ENCODE results near the gene HDDC3. TPM values are rescaled to one million over a fixed set of nuclear protein-coding genes. Genes with fewer than 3 reads are reported as not detected.

HDDC3 gene
- total and polyA plus RNA-seq, 9 of the 15 experiments (the other 6 are each of a cell fraction or from before 2014, with no cell fraction given) = 14.9 to 55.8 (median 36.9) TPM

DNA sequence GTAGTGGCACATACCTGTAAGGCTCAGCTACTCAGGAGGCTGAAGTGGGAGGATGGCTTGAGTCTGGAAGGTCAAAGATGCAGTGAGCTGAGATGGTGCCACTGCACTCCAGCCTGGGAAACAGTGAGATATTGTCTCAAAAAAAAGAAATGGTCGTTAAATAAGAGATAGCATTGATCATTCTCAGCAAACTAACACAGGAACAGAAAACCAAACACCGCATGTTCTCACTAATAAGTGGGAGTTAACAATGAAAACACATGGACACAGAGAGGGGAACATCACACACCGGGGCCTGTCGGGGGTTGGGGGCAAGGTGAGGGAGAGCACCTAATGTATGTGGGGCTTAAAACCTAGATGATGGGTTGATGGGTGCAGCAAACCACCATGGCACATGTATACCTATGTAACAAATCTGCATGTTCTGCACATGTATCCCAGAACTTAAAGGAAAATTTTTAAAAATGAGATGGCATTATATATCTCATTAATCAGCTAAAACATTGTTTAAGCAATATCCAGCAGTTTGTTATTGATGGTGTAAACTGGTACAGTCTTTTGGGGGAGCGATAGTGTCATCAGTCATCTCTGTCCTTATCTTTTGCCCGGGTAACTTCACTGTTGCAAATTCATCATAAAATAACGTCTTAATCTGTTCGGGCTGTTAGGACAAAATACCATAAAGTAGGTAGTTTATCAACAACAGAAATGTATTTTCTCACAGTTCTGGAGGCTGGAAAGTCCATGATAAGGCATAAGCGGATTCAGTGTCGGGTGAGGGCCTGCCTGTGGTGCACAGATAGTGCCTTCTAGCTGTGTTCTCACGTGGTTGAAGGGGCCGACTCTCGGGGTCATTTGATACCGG lies 30.9 kb downstream of the HDDC3 start (continued):
- TF ChIP-seq, protein P1, sequence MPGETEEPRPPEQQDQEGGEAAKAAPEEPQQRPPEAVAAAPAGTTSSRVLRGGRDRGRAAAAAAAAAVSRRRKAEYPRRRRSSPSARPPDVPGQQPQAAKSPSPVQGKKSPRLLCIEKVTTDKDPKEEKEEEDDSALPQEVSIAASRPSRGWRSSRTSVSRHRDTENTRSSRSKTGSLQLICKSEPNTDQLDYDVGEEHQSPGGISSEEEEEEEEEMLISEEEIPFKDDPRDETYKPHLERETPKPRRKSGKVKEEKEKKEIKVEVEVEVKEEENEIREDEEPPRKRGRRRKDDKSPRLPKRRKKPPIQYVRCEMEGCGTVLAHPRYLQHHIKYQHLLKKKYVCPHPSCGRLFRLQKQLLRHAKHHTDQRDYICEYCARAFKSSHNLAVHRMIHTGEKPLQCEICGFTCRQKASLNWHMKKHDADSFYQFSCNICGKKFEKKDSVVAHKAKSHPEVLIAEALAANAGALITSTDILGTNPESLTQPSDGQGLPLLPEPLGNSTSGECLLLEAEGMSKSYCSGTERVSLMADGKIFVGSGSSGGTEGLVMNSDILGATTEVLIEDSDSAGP (CRISPR knock-in tag; IDR thresholded peaks at IDR 0.05) = no peak
- TF ChIP-seq CBFA2T2 (conservative IDR thresholded peaks at IDR 0.05) (peak; percentile 100), TSC22D4 (tag; IDR thresholded peaks at IDR 0.05) (no peak), TAL1 (IDR thresholded peaks at IDR 0.05) (peak; percentile 100), ZNF586 (CRISPR knock-in tag; conservative IDR thresholded peaks at IDR 0.05) (no peak), ARHGAP35 (IDR thresholded peaks at IDR 0.05; ENCODE audit: partially characterized antibody) (no peak), RAD21 (CRISPR knock-in tag; conservative IDR thresholded peaks at IDR 0.05 in 1 of 2, IDR thresholded peaks at IDR 0.05 in 1 of 2) (no peak), ARNT (IDR thresholded peaks at IDR 0.05) (peak; percentile 98 to 99), BCL6 (CRISPR knock-in tag; IDR thresholded peaks at IDR 0.05) (peak; percentile 50; the same call in 1 of the 2 replicates), HDAC8 (tag; IDR thresholded peaks at IDR 0.05) (no peak), SRSF9 (IDR thresholded peaks at IDR 0.05; ENCODE audit: borderline replicate concordance, low read depth, low read length) (no peak), ZBTB7A (IDR thresholded peaks at IDR 0.05; ENCODE audit: borderline replicate concordance, control insufficient read depth, low read depth, low read length) (no peak), ZNF134 (CRISPR knock-in tag; conservative IDR thresholded peaks at IDR 0.05) (peak; percentile 69), PPARD (CRISPR knock-in tag; IDR thresholded peaks at IDR 0.05) (no peak), KAT7 (CRISPR knock-in tag; IDR thresholded peaks at IDR 0.05; ENCODE audit: borderline replicate concordance) (no peak; the same call in 1 of the 2 replicates), U2AF1 (optimal IDR thresholded peaks at IDR 0.05; ENCODE audit: low read depth, low read length) (no peak), NONO (IDR thresholded peaks at IDR 0.05; ENCODE audit: low read depth in 2 of 2, low read length in 1 of 2) (peak in 1 of 2 experiments; percentile 88; a peak in 2 of 4 replicates)
- TF ChIP-seq, protein P2, sequence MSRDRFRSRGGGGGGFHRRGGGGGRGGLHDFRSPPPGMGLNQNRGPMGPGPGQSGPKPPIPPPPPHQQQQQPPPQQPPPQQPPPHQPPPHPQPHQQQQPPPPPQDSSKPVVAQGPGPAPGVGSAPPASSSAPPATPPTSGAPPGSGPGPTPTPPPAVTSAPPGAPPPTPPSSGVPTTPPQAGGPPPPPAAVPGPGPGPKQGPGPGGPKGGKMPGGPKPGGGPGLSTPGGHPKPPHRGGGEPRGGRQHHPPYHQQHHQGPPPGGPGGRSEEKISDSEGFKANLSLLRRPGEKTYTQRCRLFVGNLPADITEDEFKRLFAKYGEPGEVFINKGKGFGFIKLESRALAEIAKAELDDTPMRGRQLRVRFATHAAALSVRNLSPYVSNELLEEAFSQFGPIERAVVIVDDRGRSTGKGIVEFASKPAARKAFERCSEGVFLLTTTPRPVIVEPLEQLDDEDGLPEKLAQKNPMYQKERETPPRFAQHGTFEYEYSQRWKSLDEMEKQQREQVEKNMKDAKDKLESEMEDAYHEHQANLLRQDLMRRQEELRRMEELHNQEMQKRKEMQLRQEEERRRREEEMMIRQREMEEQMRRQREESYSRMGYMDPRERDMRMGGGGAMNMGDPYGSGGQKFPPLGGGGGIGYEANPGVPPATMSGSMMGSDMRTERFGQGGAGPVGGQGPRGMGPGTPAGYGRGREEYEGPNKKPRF (IDR thresholded peaks at IDR 0.05; ENCODE audit: low read depth, low read length) = no peak
- TF ChIP-seq, protein P3, sequence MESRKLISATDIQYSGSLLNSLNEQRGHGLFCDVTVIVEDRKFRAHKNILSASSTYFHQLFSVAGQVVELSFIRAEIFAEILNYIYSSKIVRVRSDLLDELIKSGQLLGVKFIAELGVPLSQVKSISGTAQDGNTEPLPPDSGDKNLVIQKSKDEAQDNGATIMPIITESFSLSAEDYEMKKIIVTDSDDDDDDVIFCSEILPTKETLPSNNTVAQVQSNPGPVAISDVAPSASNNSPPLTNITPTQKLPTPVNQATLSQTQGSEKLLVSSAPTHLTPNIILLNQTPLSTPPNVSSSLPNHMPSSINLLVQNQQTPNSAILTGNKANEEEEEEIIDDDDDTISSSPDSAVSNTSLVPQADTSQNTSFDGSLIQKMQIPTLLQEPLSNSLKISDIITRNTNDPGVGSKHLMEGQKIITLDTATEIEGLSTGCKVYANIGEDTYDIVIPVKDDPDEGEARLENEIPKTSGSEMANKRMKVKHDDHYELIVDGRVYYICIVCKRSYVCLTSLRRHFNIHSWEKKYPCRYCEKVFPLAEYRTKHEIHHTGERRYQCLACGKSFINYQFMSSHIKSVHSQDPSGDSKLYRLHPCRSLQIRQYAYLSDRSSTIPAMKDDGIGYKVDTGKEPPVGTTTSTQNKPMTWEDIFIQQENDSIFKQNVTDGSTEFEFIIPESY (CRISPR knock-in tag; IDR thresholded peaks at IDR 0.05) = peak; percentile 40; the same call in 1 of the 2 replicates
- TF ChIP-seq, protein P4, sequence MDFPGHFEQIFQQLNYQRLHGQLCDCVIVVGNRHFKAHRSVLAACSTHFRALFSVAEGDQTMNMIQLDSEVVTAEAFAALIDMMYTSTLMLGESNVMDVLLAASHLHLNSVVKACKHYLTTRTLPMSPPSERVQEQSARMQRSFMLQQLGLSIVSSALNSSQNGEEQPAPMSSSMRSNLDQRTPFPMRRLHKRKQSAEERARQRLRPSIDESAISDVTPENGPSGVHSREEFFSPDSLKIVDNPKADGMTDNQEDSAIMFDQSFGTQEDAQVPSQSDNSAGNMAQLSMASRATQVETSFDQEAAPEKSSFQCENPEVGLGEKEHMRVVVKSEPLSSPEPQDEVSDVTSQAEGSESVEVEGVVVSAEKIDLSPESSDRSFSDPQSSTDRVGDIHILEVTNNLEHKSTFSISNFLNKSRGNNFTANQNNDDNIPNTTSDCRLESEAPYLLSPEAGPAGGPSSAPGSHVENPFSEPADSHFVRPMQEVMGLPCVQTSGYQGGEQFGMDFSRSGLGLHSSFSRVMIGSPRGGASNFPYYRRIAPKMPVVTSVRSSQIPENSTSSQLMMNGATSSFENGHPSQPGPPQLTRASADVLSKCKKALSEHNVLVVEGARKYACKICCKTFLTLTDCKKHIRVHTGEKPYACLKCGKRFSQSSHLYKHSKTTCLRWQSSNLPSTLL (IDR thresholded peaks at IDR 0.05) = no peak
